GM23248 (cell line): ENCODE results near the gene ANKS1B.

ENCODE experiments used
- EZH2 ChIP-seq: fragments of 200-600 bp; sonication (generic); IDR thresholded peaks from 2 replicates; pipeline ENCODE4 v1.6.1; 2018; ENCODE audit warnings: antibody characterized with exemption, mild to moderate bottlenecking; ENCODE audit not compliant: insufficient read depth, poor library complexity, severe bottlenecking
- EZH2phosphoT487 ChIP-seq: fragments of 200-600 bp; sonication (generic); IDR thresholded peaks from 2 replicates; pipeline ENCODE4 v1.6.1; 2018; ENCODE audit warnings: antibody characterized with exemption, moderate library complexity, mild to moderate bottlenecking, low read depth; ENCODE audit not compliant: insufficient read depth

GRCh38 chr12:98757455-98757854, 1227.3 kb downstream of the ANKS1B start:
- TF ChIP-seq EZH2phosphoT487 (no peak), EZH2 (no peak)
